Lower leg skin (tissue), 3 donors: ENCODE data around the gene PFDN1.

ENCODE experiments used
- CTCF ChIP-seq, 3 donors: fragments of 450-650 bp; IDR thresholded peaks; one replicate each; pipeline ENCODE4 v1.5.1; 2016; ENCODE audit warnings: antibody characterized with exemption in 3 of 3, mild to moderate bottlenecking in 3 of 3, moderate library complexity in 2 of 3
- POLR2A ChIP-seq, 2 donors: fragments of 450-650 bp; IDR thresholded peaks; one replicate each; pipeline ENCODE4 v1.6.1; 2016 to 2017; ENCODE audit warnings: antibody characterized with exemption in 2 of 2, mild to moderate bottlenecking in 1 of 2, moderate library complexity in 1 of 2

- TF ChIP-seq POLR2A (IDR thresholded peaks at IDR 0.05): no peak
- no peak for TF ChIP-seq CTCF (IDR thresholded peaks at IDR 0.05)
These were observed 50.3 kb downstream of the PFDN1 start for GRCh38 chr5:140252470-140253126.
